Stimulated activated memory B cell treated with anti-CD40 and anti-IgM and Interleukin-4, amounts not matched to agents 10 μg/mL and 1 μg/mL and 100 μg/mL, for 72 hours (primary cell): ENCODE measurements around the gene ALDH5A1.
"Not testable (repeated sequence)": the region's sequence is repeated elsewhere in the genome, so short reads cannot be mapped to it uniquely, and the experiment has no call there.

Experiments used
- ATAC-seq: fragments of 150-1000 bp; cut with Tn5 transposase; 2 replicates; pipeline ENCODE4 v1.10.0; 2021
- H3K27ac Mint-ChIP-seq: one replicate; pipeline ENCODE4 v1.8.0; 2022; ENCODE audit warnings: mild to moderate bottlenecking, mixed read lengths
- H3K27me3 Mint-ChIP-seq: one replicate; pipeline ENCODE4 v1.8.0; 2022; ENCODE audit warnings: mixed read lengths
- H3K36me3 Mint-ChIP-seq: one replicate; pipeline ENCODE4 v1.8.0; 2022; ENCODE audit warnings: mixed read lengths
- H3K4me1 Mint-ChIP-seq: one replicate; pipeline ENCODE4 v1.8.0; 2022; ENCODE audit warnings: mixed read lengths
- H3K4me3 Mint-ChIP-seq: one replicate; pipeline ENCODE4 v1.8.0; 2022; ENCODE audit warnings: mild to moderate bottlenecking, moderate library complexity, mixed read lengths
- H3K9me3 Mint-ChIP-seq: one replicate; pipeline ENCODE4 v1.8.0; 2022; ENCODE audit warnings: mixed read lengths

ALDH5A1 gene

GRCh38 chr6:24501914-24502313, 7.1 kb downstream of the ALDH5A1 start:
- H3K4me1 Mint-ChIP-seq: peaks cover 12% of the 10 kb centered on the region
- no peaks in the 10 kb centered on the region for H3K9me3 Mint-ChIP-seq
- ATAC-seq: no peak
- H3K36me3 Mint-ChIP-seq: peaks cover 45% of the 10 kb centered on the region
- no peak overlapping the region for H3K4me3 Mint-ChIP-seq
- no peaks in the 10 kb centered on the region for H3K27me3 Mint-ChIP-seq
- no peak overlapping the region for H3K27ac Mint-ChIP-seq

- no peaks in the 10 kb centered on the region for H3K27me3 Mint-ChIP-seq
- H3K27ac Mint-ChIP-seq: peak overlapping the region; percentile 77
- peaks cover 57% of the 10 kb centered on the region for H3K36me3 Mint-ChIP-seq
- no peak for ATAC-seq
- H3K4me3 Mint-ChIP-seq: no peak overlapping the region
- H3K4me1 Mint-ChIP-seq: peaks cover 9% of the 10 kb centered on the region
- peaks cover 2% of the 10 kb centered on the region for H3K9me3 Mint-ChIP-seq
These were observed 9.5 kb downstream of the ALDH5A1 start for GRCh38 chr6:24504287-24504648.

- Mint-ChIP-seq H3K27me3 (no peaks in the 10 kb centered on the region), H3K4me3 (no peak overlapping the region), H3K27ac (peak overlapping the region; percentile 77), H3K4me1 (peaks cover 15% of the 10 kb centered on the region), H3K9me3 (peaks cover 7% of the 10 kb centered on the region), H3K36me3 (peaks cover 63% of the 10 kb centered on the region)
- ATAC-seq: no peak
These were observed 10.1 kb downstream of the ALDH5A1 start for GRCh38 chr6:24504649-24505586.

GRCh38 chr6:24506814-24507520, 12.2 kb downstream of the ALDH5A1 start:
- H3K27me3 Mint-ChIP-seq: no peaks in the 10 kb centered on the region
- no peak overlapping the region for H3K27ac Mint-ChIP-seq
- H3K9me3 Mint-ChIP-seq: peaks cover 7% of the 10 kb centered on the region
- H3K36me3 Mint-ChIP-seq: peaks cover 83% of the 10 kb centered on the region
- no peak overlapping the region for H3K4me3 Mint-ChIP-seq
- peaks cover 16% of the 10 kb centered on the region for H3K4me1 Mint-ChIP-seq
- ATAC-seq: no peak

- peaks cover 70% of the 10 kb centered on the region for H3K36me3 Mint-ChIP-seq
- H3K27ac Mint-ChIP-seq: peak overlapping the region; percentile 62
- ATAC-seq, H3K27me3 Mint-ChIP-seq, H3K4me3 Mint-ChIP-seq, H3K9me3 Mint-ChIP-seq: not testable (repeated sequence)
- H3K4me1 Mint-ChIP-seq: peaks cover 26% of the 10 kb centered on the region
These were observed 17.2 kb downstream of the ALDH5A1 start for GRCh38 chr6:24511976-24512375.

- Mint-ChIP-seq H3K36me3 (peaks cover 54% of the 10 kb centered on the region), H3K4me1 (peaks cover 38% of the 10 kb centered on the region), H3K4me3 (no peak overlapping the region), H3K27ac (no peak overlapping the region), H3K27me3 (no peaks in the 10 kb centered on the region), H3K9me3 (peaks cover 5% of the 10 kb centered on the region)
- peak; percentile 49 for ATAC-seq
These were observed 18.8 kb downstream of the ALDH5A1 start for GRCh38 chr6:24513602-24514001.

- Mint-ChIP-seq H3K27me3 (no peaks in the 10 kb centered on the region), H3K4me1 (peaks cover 45% of the 10 kb centered on the region), H3K27ac (peak overlapping the region; percentile 99), H3K4me3 (peak overlapping the region; percentile 67), H3K9me3 (no peaks in the 10 kb centered on the region), H3K36me3 (peaks cover 14% of the 10 kb centered on the region)
- ATAC-seq: peak; percentile 87
These were observed 23.1 kb downstream of the ALDH5A1 start for GRCh38 chr6:24517659-24518543.

GRCh38 chr6:24520929-24521546, 26.3 kb downstream of the ALDH5A1 start:
- H3K27ac Mint-ChIP-seq: peak overlapping the region; percentile 86
- no peaks in the 10 kb centered on the region for H3K9me3 Mint-ChIP-seq
- H3K36me3 Mint-ChIP-seq: peaks cover 3% of the 10 kb centered on the region
- peak overlapping the region; percentile 34 for H3K4me3 Mint-ChIP-seq
- H3K27me3 Mint-ChIP-seq: no peaks in the 10 kb centered on the region
- H3K4me1 Mint-ChIP-seq: peaks cover 47% of the 10 kb centered on the region
- ATAC-seq: peak; percentile 66

- Mint-ChIP-seq H3K4me1 (peaks cover 41% of the 10 kb centered on the region), H3K27me3 (no peaks in the 10 kb centered on the region), H3K4me3 (peak overlapping the region; percentile 41), H3K27ac (peak overlapping the region; percentile 86), H3K36me3 (peaks cover 8% of the 10 kb centered on the region), H3K9me3 (no peaks in the 10 kb centered on the region)
- ATAC-seq: peak; percentile 86
These were observed 27.7 kb downstream of the ALDH5A1 start for GRCh38 chr6:24522228-24523176.

GRCh38 chr6:24524329-24524728, 29.6 kb downstream of the ALDH5A1 start:
- peaks cover 32% of the 10 kb centered on the region for H3K4me1 Mint-ChIP-seq
- ATAC-seq: no peak
- H3K36me3 Mint-ChIP-seq: peaks cover 19% of the 10 kb centered on the region
- no peaks in the 10 kb centered on the region for H3K9me3 Mint-ChIP-seq
- H3K27me3 Mint-ChIP-seq: no peaks in the 10 kb centered on the region
- H3K4me3 Mint-ChIP-seq: no peak overlapping the region
- peak overlapping the region; percentile 42 for H3K27ac Mint-ChIP-seq

GRCh38 chr6:24524805-24525204, 30.0 kb downstream of the ALDH5A1 start:
- H3K9me3 Mint-ChIP-seq: no peaks in the 10 kb centered on the region
- ATAC-seq: no peak
- H3K4me1 Mint-ChIP-seq: peaks cover 32% of the 10 kb centered on the region
- no peaks in the 10 kb centered on the region for H3K27me3 Mint-ChIP-seq
- H3K36me3 Mint-ChIP-seq: peaks cover 20% of the 10 kb centered on the region
- peak overlapping the region; percentile 25 for H3K27ac Mint-ChIP-seq
- H3K4me3 Mint-ChIP-seq: no peak overlapping the region

- Mint-ChIP-seq H3K27ac (no peak overlapping the region), H3K9me3 (no peaks in the 10 kb centered on the region), H3K4me3 (no peak overlapping the region), H3K36me3 (peaks cover 58% of the 10 kb centered on the region), H3K27me3 (no peaks in the 10 kb centered on the region), H3K4me1 (peaks cover 8% of the 10 kb centered on the region)
- ATAC-seq: no peak
These were observed 35.2 kb downstream of the ALDH5A1 start for GRCh38 chr6:24529985-24530384.

- Mint-ChIP-seq H3K27me3 (no peaks in the 10 kb centered on the region), H3K4me1 (no peaks in the 10 kb centered on the region), H3K27ac (no peak overlapping the region), H3K4me3 (no peak overlapping the region), H3K36me3 (peaks cover 54% of the 10 kb centered on the region), H3K9me3 (no peaks in the 10 kb centered on the region)
- ATAC-seq: no peak
These were observed 39.6 kb downstream of the ALDH5A1 start for GRCh38 chr6:24534329-24534728.

GRCh38 chr6:24535210-24535609, 40.4 kb downstream of the ALDH5A1 start:
- Mint-ChIP-seq H3K27me3 (no peaks in the 10 kb centered on the region), H3K4me1 (no peaks in the 10 kb centered on the region), H3K36me3 (peaks cover 50% of the 10 kb centered on the region), H3K9me3 (no peaks in the 10 kb centered on the region), H3K27ac (no peak overlapping the region), H3K4me3 (no peak overlapping the region)
- ATAC-seq: no peak
